NCI-H146 (cell line): ENCODE measurements around the gene PRRT1.
"Not testable (repeated sequence)": the region's sequence is repeated elsewhere in the genome, so short reads cannot be mapped to it uniquely, and the experiment has no call there.

ENCODE experiments used
- DNase-seq: peaks from one replicate; lab custom pipeline; 2025; lab: John Stamatoyannopoulos, UW

Gene PRRT1

DNA sequence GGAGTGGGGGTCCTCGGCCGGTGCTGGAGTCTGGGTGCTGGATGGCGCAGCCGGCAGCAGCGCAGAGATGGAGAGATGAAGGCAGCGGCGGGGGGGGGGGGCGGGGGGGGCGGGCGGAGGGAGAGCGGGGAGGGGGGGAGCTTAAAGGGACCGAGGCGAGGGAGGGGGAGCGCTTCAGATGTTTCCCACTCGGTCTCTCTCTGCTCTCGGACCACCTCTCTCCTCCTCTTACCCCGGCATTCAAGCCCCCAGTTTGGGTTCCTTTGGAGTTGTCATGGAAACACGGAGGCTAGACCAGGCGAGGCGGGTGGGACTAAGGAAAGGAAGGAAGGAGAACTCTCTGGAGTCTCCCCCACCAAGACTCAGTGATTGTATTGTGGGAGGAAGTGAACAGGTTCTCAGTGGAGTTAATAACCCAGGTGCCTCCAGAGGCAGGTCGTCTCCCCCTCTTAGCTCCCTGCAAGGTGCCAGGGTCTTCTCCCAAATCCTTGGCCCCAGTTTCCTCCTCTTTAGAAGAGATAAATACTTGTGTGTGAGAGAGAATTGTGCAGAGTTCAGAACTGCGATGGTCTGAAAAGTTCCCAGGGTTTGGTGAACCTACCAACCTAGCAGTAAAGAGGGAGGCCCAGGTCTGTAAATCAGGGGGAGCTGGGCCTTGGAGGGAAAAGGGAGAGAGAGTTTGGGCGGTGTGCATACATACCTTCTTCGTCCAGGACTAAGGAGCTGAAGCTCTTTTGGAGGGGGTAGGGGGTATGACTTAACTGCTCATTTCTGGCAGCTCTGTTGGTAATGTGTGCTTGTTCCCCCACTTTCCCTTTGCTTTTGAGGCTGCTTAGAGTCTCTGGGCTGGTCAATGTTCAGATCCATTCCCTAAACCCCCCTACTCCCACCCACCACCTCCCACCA lies at the start of gene PRRT1:
PRRT1 (minus strand) TSS at position 77 of the 906 bp plus-strand sequence. CDS start 112 bp downstream, outside the sequence.
- no peak for DNase-seq

DNA sequence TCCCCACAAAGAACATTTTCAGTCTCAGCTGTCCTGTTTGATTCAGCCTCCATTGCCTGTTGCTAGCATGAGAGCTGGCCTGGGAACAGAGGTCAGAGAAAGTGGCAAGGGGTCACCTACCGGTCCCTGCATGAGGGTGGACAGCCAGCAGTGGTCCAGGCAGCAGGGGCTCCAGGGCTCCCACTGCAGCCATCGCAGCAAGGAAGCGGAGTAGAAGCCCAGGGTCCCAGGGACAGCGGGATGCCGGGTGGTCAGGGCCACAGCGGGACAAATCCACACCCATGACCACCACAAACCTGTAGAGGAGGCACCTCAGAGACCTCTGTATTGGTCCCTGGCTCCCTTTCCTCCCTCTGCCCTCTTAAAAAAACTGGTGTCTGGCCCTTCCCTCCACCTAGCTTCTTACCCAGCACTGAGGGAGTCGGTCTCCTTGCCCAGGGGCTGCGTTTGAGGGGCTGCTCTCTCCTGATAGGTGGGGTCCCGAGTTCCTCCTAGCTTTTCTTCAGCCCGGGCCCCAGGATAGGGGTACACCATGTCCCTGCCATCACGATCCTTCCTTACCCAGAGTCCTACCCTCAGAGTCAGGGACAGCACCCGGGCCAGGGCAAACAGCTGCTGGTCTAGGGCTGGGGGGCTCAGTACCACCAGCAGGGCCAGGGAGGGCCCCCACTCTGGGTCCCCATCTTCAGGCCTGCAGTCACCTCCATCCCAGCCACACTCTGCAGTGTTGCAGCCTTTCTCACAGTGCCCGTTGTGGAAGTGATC lies 49.2 kb upstream of the PRRT1 start:
- no peak for DNase-seq

DNA sequence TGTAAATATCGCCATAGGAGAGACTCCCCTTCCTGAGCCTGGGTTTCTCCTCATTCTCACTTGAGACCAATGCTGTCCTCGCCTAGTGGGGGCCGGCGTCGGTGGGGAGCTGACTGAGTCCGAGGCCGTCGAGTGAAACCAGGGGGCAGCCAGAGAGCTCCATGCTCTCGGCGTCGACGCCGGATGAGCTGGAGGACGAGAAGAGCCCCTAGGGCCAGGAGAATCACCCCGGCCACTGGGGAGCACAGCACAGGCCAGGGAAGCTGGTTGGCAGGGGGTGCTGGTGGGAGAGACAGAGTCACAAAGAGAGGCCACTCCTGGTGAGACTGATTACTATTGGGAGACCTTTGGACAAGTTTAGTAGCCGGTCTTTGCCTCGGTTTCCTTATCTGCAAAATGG lies 47.1 kb upstream of the PRRT1 start:
- DNase-seq: no peak

DNA sequence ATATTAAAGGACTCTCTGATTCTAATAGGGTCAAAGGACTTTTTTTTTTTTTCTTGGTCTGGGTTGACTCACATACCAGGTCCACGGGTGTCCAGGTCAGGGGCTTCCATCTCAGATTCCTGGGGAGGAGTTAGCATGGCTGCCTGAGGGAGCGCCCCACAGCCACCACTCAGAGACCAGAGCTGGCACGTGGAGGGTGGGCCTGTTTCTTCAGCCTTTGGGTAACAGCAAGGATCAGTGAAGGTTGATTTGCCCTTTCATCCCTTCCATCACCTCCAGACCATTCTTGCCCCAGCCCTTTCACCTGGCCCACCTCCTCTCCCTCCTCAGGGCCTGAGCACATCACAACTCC lies 46.6 kb upstream of the PRRT1 start:
- DNase-seq: no peak

DNA sequence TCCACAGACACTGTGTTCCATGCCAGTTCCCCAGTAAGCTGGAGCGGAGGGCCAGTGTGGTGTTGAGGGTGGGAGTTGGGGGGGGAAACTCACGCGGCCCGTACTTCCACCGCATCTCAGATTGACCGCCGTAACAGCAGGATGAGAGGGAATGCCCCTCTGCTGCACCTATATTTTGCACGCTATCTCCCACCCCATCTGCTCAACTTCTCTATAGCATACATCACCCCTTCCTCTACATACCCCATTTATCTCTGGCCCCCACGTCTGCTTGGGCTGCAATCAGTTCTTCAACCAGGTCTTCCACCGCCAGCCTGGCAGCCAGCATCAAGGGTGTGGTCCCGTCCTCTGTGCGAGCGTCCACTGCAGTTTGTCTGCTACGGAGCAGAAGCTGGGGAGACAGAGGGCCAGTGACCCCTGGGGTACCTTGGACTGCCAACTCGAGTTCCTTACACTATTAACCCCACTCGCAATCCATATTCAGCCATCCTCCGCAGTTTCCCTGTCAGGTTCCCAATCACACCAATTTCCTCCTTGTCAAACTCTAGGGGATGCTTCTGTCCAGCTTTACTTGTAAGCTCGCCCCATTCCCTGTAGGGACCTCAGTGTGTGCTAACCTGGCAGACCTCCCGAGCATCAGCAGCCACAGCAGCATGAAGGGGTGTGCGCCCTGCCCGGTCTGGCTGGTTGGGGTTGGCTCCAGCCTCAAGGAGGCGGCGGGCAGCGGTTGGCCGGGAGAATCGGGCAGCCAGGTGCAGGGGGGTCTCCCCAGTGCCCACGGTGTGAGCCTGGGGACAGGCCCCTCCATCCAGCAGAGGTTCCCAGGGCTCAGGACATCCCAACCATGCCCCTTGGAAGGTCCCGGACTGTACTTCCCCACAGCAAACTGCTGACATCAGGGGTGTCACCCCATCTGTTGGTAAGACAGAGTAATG lies 45.2 kb upstream of the PRRT1 start:
- peak; percentile 40 for DNase-seq

DNA sequence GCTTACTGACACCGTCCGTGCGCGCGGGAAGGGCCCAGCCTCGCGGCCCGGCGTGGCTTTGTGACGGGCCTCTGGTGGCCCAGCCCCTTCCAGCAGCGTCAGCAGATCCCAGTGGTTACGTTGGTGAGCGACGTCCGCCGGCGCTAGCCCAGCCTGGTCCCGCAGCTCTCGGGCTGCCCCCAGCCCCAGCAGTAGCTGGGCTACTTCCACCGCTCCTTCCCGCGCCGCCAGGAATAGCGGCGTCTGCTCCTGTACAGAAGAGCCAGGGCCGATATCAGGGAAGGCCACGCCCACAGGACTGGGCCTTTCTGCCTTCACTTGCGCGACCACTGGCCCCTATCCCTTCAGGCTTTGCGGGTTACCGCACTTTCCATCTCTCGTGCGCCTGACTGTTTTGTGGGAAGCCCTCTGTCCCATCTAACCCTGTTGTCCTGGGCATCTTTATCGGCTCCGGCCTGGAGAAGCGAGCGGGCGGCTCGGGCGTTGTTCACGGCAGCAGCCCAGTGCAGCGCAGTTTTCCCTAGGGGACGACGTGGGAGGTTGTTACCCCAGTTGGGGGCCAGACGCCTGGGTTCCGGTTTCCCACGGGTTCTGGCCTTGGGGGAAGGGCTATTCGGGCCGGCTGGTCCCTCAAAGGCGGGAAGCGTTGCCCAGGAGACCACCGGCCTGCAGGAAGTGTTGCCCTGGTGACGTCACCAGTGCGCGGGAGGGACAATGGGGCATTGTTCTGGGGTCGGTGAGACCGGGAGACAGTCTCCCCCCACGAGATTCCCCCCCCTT lies 44.4 kb upstream of the PRRT1 start:
- peak; percentile 90 for DNase-seq

DNA sequence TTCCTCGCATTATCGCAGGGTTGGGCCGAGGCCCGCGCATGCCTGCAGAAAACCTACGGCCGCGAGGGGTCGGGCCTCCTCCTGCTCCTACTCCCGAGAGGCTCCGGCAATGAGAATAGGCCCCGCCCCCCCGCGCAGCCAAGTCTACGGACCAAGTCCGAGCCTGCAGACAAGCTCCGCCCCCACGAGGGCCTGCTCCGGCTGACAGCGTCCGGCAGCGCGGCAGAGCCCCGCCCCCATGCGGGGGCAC lies 43.8 kb upstream of the PRRT1 start:
- DNase-seq: peak; percentile 100

DNA sequence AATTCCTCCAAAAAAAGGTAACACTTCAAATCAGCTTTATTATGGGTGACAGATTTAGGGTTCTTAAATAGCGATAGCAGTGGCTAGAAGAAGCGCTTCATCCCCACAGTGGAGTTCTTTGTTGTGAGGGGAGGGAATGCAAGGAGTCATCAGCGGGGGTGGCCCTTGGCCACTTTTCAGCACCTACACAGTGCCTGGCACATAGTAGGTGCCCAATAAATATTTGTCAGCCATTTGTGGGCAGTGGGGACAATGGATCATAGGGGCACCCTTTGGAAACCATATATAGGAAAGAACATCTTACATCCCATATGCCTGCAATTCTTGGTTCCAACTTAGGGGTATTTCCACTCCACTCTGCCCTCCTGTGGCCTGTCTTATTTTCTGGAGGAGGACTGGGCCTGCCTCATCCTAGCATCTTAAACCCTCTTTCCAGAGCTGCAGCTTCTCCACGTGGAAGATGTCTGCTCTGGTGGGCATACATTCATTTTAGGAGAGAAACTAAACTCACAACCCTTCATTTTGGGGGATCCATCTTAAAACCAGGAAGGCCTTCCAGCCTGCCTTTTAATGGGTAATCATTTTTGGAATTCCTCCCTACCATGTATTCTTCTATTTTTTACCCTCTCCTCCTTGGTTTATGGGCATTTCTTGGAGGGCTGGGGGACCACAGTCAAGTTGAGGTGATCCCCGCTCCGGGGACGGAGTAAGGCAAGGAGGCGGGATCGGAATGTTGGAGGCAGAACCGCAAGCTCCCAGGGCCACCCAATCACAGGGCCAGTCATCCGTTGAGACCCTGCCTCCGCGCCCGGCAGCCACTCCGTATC lies 43.3 kb upstream of the PRRT1 start:
- DNase-seq: peak; percentile 28

DNA sequence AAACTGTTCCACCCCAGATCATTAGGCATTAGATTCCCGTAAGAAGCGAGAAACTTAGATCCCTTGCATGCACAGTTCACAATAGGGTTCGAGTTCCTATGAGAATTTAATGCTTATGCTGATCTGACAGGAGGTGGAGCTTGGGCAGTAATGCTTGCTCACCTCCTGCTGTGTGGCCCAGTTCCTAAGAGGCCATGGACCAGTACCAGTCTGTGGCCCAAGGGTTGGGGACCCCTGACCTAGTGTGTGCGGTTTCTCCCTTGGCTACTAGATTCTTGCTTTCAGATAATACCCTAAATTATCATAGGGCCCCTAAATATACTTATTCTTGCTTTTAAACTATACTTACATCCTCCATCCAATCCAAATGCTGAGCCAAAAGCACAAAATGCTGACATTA lies 42.6 kb upstream of the PRRT1 start:
- no peak for DNase-seq

DNA sequence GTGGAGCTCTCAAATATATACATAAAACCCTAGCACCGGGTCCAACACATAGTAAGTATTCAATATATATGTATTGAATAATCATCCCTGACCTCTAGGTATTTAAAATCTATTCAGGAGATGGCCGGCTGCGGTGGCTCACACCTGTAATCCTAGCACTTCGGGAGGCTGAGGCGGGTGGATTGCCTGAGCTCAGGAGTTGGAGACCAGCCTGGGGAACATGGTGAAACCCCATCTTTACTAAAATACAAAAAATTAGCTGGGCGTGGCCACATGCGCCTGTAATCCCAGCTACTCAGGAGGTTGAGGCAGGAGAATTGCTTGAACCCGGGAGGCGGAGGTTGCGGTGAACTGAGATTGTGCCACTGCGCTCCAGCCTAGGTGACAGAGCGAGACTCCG lies 41.4 kb upstream of the PRRT1 start:
- DNase-seq: not testable (repeated sequence)

DNA sequence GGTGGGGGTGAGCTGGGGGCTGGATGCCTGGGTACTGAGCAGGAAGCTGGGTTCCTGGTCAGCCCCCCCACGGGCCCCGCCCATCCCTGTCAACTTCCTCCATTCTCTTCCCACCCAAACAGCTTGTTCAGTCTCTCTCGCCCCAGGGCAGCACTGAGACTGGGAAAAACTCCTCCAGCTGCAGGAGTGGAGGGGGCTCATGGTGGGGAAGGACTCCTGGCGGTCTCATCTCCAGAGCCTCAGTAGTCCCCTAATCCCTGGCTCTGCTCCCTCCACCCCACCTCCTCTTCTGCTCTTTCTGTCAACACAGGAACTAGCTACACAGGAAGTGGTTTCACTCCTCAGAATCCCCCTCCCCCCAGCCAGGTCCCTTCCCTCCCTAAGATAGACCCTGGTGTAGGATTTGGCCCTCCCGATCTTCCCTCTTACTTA lies 40.9 kb upstream of the PRRT1 start, which contains the start of gene GPSM3:
GPSM3 (minus strand) TSS at position 36 of the 432 bp plus-strand sequence. CDS start 130 bp downstream, outside the sequence.
- DNase-seq: no peak

DNA sequence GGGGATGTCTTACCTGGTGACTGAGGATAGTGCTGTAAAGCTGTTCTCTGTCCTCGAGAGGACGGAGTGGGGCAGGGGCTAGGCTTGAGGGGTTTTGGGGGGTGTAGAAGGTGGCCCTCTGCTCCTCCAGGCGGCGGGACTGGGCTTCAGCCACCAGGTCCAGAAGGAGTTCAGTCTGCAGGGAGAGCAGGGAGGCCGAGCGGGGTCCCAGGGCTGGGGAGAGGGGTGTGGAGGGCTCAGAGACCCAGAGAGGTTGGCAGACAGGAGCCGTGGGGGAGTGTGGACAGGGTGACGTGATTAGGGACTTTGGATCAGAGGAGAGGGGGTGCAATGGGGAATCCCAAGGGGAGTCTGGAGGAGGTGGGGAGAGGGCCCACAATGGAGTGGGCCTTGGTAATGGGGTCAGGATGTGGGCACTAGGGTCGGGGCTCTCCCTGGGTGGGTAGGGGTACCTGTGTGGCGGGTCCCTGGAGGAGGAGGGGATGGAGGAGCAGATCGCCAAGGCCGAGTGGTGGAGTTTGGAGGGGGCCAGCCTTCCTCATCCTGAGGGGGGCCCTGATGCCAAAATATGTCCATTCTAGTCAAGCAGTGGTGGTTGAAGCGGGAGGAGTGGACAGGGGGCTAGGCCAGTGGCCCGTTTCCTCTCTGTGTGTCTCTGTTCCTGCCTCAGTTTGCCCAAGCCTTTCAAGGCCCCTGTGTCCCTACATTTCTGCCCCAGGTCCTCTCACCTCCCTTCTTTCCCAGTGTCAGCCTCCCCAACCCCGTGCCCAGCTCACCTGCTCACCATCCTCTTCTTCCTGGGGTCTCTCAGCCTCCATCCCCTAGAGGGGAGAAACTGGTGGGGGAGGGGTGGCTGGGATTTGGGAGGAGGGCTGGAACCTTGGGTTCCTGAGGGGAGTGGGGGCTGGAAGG lies 40.2 kb upstream of the PRRT1 start:
- no peak for DNase-seq

DNA sequence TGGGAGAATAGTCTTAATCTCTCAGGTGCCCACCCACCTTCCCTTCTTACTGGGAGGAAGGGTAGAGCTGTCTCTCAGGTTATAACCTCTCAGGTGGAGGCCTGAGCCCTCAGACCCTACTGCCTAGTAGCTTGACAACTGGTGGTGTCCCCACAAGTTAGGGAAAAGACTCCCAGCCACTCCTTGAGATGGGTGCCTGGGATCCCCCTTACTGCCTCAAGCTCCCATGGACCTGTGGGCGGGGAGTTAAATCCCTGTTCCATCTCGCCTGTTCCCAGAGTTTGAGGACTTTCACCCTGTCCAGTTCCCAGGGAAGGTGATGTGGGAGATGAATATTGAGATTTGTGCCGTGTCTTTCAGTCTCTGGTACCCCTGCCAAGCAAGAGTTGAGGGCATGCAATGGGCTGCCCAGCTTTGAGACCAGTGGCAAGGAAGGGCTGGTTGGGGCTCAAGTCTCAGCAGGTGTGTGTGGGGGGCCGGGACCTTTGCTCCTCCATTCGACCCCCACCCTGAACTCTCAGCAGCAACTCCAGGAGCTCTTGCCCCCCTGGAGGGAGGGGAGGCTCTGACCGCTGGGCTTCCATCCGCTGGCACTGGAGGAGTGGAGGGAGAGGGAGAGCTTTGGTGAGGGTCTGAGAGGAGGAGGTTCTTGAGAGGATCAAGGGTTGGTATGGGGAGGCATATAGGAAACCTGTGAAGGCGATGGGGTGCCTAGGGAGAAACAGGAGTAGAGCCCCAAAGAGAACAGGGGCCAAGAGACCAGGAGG lies 39.4 kb upstream of the PRRT1 start:
- DNase-seq: no peak

DNA sequence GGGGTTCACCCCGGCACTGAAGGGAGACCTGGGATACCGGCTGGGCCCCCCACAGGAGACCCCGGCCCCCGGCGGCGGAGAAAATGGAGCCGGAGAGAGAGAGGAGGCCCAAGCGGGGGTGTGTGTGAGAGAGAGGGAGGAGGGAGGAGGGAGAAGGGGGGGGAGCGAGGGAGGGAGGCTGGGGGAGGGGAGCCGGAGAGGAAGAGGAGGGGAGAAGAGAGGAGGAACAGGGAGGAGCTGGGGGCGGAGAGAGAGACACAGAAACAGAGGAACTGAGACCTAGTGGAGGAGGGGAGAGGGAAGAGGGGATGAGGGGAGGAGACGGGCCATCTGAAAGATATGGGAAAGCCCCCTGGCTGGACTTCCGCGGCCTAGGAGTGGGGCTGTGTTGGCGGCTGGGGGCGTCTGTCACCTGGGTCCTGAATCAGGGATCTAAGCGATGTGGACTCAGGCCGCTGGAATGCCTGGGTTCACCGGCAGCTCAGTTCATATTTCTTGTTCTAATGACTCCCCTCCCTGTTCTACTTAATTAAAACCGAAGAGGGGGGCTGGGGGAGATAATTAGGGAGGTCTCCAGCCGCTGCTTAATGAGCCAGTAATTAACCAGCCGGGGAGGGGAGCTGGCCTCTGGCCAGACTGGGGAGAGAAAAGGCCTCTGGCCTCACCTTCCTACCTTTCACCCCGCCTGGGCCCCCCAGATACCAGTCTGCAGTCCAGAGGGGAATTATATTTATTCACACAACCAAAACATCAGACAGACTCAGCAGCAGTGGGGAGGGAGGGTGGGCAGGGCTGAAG lies 38.5 kb upstream of the PRRT1 start, which contains the start of gene PBX2:
PBX2 (minus strand) TSS at position 149 of the 798 bp plus-strand sequence. CDS start 287 bp downstream, outside the sequence.
- peak; percentile 89 for DNase-seq

DNA sequence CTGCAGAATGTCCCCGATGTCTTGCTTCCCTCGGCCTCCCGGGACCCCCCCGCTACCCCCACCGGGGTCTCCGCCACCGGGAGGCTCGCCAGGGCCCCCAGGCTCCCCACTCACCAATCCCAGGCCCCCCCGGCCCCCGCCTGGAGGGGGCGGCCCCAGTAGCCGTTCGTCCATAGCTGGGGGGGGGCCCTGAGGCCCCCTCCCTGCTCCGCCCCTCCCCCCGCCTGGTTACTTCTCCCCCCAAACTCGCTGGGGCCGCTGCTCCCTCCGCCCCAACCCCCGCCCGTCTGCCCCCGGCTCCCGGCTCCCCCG lies 38.0 kb upstream of the PRRT1 start:
- DNase-seq: no peak

DNA sequence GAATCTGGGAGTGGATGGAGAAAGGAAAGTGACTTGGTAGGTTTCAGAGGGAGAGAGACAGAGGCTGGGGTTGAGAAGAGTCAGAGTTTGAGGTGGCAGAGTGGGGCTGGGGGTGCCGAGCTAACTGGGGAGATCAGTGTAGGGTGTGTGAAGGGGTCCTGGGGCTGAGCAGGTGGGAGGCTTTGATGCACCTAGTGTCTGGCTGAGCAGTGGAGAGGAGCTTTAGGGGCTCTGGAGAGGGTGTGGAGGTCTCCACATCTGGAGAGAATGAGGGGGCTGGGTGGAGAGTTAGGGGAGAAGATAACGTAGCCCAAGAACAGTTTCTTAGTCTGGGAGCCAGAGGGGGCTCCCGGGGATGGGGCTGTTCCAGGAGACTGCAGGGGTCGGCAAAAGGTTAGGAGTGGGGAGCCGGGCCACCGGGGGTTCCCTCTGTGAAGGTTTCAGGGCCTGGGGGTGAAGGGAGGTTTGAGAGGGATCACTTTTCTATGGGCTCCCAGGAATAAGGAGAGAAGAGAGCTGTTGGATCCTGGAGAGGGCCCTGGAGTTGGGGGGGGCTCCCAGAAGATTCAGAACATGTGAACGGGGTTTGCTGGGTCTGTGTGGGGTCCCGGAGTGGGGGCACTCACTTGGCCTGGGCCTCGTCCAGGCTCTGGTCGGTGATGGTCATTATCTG lies 37.5 kb upstream of the PRRT1 start:
- DNase-seq: no peak

DNA sequence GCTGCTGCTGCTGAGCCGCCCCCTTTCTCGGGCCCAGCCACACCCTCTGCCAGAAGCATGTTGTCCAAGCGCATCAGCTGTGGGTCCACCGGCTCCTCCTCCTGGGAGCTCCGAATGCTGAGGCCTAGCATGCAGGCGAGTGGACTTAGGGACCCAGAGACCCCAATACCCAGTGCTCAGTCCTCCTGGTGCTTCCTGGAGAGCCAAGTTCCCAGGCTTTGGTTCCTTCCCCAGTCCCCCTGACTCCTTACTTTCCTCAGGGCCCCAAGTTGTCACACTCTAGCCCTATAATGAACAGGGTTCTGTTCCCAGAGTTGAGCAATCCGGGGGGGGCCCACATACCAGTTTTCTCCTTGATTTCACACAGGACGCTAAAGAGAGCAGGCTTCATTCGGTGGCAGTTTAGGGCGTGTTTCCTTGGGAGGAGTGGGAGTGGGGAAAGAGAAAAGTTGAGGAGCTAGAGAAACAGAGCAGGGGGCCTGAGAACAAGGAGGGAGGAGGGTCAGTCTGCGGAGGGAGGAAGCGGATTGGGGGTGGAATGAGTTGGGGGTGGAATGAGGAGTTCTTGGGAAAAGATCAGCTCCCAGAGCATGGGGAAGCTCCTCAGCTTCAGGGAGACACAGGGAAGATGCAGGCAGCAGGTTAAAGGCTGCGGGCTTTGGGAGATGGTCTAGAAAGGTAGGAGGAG lies 36.8 kb upstream of the PRRT1 start:
- DNase-seq: no peak
